NCI-H526 treated with DMSO at 0.1 percent for 48 hours (cell line): Measurements from ENCODE around the gene GLTP.
"Not testable (repeated sequence)": the region's sequence is repeated elsewhere in the genome, so short reads cannot be mapped to it uniquely, and the experiment has no call there.

Source experiments
- DNase-seq: peaks from one replicate; lab custom pipeline; 2025; lab: John Stamatoyannopoulos, UW

Gene GLTP

DNA sequence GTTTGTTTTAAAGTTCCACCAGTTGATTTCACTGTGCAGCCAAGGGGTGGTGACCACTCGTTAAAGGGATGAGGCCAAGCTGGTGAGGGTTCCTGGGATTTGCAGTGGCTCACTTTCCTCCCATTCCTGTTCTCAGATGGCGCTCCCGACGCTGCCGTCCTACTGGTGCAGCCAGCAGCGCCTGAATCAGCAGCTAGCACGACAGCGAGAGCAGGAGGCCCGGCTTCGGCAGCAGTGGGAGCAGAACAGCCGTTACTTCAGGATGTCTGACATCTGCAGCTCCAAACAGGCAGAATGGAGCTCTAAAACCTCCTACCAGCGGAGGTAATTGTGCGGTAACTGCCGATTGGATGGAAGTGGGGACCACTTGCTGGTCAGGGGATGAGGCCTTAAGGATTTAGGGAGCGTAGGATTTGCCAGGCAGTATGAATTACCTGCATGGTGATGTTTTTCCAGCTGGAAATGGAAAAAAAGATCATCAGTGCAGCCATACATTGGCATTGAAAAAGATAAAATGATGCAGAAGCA, 22.6 kb upstream of the GLTP start:
- no peak for DNase-seq

DNA sequence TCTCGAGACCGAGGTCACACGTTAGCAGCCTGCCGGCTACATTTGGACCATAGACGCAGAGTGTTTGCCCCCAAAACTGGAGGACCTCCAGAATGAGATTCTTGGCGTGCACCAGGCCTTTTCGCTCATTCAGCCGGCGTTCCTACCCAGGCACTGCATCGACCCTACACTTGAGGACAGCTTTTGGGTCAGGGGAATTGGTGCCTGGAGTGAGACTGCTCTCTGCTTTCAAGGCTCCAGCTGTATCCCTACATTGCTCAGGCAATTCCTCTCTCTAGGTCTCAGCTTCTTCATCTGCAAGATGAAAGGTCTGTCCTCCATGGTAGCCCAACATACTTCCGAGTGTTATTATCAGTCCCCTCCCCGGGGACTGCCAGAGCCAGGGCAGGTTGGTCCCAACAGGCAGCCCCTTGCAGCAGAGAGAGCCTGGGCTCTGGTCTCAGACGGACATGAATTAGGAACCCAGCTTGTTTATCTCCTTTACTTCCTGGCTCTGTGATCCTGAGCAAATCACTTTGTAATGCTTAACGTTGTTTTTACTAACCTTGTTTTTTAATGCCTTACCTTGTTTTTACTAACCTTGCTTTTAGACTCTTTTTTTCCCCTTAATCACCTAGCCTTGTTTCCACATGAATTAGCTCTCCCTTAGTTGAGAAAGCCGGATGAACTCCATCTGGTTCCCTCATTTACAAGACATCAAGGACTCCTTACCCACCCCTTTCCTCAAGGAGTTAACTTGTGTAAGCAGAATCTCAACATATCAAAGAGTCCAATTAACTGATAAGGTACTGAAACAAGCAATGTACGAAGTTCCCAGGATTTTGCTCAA, 20.6 kb upstream of the GLTP start:
- peak; percentile 49 for DNase-seq

- DNase-seq, result peak; percentile 78
Observed at GRCh38 chr12:109899783-109900751, 19.7 kb upstream of the GLTP start, which contains the start of gene TCHP. TSS of gene TCHP (plus strand) at chr12:109900274. CDS start at chr12:109903027, 2,753 bp downstream.

GRCh38 chr12:109899345-109899744, 19.0 kb upstream of the GLTP start:
- not testable (repeated sequence) for DNase-seq

- DNase-seq, result no peak
Observed at GRCh38 chr12:109897029-109897428, 16.7 kb upstream of the GLTP start.

- no peak for DNase-seq
Observed at GRCh38 chr12:109896188-109896587, 15.8 kb upstream of the GLTP start.

GRCh38 chr12:109894939-109895338, 14.6 kb upstream of the GLTP start:
- no peak for DNase-seq

DNA sequence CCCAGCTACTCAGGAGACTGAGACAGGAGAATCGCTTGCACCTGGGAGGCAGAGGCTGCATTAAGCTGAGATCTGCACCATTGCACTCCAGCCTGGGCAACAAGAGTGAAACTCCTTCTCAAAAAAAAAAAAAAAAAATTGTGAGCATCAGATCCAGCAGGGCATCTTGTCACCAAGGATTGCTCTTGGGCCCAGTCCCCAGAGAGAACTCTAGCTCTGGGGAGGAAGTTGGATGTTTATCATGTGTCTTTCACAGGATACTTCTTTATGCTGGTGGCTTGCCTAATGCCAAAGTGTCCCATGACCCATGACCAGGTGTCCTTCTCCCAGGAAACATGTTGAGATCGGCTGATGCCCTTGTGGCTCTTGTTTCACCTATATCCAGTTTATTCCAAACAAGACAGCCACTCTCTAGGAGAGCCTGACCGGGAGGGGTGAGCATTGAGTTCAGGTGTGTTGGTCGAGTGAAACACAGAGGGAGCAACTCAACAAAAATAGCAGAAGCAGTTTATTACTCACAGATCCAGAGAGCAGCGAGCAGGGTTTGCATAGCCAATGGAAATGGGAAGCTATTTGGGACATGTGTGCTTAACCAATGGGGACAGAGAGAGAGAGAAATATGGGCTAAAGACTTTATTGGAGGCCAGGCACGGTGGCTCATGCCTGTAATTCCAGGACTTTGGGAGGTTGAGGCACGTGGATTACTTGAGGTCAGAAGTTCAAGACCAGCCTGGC, 13.1 kb upstream of the GLTP start:
- no peak for DNase-seq

DNA sequence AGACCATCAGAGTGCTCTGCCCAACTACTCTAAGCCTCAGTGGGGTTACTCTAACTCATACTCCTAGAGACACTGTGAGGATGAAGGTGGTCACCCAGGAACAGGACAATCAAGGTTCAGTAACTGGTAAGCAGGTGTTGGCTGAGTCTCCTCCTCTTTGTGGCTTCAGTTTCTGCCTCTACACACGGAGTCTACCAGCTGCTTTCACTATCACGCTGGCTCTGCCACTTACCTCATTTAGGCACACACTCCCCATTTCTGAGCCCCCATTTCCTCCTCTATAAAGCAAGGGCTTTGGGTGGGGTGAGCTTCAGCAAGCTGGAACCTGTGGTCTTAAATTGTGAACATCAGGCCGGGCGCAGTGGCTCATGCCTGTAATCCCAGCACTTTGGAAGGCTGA, 12.4 kb upstream of the GLTP start:
- no peak for DNase-seq

GRCh38 chr12:109892165-109892715, 11.9 kb upstream of the GLTP start:
- no peak for DNase-seq

DNA sequence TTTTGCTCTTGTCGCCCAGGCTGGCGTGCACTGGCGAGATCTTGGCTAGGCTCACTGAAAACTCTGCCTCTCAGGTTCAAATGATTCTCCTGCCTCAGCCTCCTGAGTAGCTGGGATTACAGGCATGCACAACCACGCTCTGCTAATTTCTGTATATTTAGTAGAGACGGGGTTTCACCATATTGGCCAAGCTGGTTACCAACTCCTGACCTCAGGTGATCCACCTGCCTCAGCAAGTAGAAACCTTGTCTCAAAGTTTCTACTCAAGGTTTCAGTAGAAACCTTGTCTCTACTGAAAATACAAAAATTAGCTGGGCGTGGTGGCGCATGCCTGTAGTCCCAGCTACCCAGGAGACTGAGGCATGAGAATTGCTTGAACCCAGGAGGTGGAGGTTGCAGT, 11.4 kb upstream of the GLTP start:
- not testable (repeated sequence) for DNase-seq

DNA sequence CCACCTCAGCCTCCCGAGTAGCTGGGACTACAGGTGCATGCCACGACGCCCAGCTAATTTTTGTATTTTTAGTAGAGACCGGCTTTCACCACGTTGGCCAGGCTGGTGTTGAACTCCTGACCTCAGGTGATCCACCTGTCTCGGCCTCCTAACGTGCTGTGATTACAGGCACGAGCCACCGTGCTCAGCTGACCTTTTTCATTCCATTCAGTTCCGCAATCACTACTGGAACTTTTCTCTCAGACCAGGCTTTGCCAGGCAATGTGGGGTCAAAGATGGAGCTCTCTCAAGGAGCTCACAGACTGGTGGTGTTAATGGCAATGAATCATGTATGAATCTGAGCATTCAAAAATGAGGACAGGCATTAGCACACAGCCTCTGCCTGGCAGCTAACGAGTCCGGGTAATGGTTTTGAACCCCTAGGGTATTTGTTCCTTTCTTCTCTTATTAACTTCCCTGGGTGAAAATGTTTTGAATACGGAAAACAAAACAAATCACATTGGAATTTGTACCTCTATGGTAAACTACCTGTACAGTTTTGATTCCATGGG, 10.4 kb upstream of the GLTP start:
- DNase-seq, result no peak

DNA sequence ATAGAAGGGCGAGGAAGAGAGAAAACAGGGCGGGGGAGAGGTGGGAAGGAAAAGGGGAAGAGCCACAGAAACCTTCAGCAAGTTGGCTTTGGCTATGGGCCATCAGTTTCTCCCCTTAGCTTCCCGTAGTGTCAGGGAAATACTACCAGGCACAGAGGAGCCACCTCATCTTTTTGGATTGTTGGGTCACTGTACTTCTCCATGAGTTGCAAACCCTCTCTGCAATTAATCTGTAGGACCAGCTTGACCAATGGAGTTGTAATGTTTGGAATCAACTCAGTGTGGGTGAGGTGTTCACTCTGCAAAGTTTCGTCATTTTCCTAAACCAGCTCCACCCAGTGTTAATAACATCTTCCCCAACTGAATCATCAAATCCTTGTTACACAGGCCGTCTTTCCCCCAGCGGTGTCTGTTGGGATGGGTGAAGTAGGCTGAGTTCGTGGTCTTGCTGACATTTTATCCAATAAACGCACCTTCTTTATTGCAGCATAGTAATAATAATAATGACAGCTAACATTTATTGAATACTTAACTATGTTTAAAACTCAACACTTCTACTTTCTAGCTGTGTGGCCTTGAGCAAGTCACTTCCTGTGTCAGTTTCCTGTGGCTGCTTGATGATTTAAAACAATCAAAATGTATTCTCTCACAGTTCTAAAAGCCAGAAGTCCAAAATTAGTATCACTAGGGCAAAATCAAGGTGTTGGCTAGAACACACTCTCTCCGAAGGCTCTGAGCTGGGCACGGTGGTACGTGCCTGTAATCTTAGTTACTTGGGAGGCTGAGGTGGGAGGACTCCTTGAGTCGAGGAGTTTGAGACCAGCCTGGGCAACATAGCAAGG, 8.1 kb upstream of the GLTP start:
- DNase-seq, result no peak

DNA sequence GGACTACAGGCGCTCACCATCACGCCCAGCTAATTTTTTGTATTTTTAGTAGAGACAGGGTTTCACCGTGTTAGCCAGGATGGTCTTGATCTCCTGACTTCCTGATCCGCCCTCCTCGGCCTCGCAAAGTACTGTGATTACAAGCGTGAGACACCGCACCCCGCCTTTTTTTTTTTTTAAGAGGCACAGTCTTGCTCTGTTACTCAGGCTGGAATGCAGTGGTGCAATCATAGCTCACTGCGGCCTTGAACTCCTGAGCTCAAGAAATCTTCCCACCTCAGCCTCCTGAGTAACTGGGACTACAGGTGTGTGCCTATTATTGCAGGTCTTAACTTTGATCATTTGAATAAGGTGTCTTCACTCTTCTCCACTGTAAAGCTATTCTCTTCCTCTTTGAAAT, 5.3 kb upstream of the GLTP start:
- DNase-seq, result no peak

DNA sequence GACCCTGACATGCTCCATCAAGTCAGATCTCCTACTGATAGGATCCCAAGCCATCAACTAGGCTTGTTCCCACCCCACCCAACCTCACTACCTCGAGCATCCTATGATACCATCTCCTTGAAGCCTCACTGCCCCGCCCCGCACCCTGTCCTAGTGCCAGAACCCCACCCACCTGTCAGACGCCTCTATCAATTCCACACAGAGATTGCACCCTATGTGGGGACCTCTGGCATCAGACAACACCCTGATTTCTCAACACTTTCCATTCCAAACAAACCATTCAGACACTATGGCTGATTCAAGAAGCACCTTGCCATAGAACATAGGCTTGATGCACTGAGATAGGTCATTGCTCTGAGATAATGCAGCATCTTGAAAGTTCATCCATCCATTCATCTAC, 3.1 kb upstream of the GLTP start:
- no peak for DNase-seq

GRCh38 chr12:109881752-109882151, 1.4 kb upstream of the GLTP start:
- DNase-seq, result no peak

DNA sequence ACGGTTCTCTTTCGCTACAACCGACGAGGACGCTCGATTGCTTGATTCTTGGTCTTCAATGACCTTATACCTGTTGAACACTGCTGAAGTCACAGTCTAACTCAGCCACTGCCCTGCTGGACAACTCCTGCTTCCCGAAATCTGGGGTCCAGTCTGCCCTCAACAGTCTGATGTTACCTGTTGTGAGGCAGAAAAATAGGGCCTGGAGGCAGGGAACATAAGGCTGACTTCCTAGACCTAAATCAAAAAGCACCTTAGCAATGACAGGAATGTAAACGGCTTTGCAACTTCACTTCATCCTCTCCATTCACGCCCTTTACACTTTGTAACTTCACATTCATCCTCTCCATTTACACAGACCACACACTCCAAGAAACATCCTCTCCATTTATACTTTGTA, 597 bp upstream of the GLTP start:
- no peak for DNase-seq

DNA sequence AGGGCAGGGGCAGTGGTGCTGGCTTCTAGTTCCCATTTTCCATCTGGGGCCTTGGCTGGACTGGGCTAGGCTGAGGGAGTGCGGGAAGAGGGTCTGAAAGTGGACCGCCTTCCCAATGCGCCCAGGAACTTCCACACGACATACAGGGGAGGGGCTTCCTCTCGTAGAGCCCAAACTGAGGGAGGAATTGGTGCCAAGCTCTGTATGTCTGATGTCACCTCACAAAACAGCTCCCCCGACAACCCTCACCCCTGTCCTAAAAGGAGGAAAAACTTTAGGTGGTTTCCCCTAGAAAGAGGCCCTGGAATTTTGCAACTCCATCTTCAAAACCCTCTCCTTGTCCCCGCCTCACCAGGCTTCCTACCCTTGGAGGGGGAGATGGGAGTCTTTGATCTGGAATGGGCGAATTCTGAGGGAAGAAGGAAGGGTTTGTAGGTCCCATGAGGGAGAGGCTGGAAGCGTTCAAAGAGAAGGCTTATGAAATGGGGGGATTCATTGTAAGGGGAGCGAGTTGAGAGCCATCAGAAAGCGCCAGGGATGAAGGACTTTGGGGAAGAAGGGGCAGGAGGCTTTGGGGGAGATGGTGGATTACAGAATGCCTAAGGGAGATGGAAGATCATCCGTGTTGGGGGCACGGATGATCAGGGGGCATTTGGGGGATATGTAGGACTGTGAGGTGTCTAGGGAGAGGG, 844 bp downstream of the GLTP start:
- no peak for DNase-seq

DNA sequence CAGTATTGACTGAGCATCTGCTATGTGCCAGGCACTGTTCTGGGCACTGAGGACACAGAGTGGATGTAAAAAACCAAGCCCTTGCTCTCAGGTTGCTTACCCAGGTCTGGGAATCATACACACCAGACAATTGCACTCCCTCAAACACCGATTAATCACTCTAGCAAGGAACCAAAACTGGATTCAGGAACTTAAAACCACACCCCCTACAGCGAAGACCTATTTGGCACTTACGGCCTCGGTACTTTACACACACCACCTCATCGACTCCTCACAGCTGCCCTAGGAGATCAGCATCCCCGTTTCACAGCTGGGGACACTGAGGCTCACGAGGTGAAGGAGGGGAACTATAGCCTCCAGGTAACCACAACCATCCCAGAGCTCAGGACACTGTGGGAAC, 1.6 kb downstream of the GLTP start:
- DNase-seq, result no peak

GRCh38 chr12:109878247-109878625, 2.1 kb downstream of the GLTP start:
- DNase-seq, result no peak
